Panc1 (cell line): ENCODE results near the gene PNPLA2.

ENCODE experiments used
- POLR2AphosphoS5 ChIP-seq: IDR thresholded peaks from 2 replicates; pipeline ENCODE4 v1.6.1; 2012; ENCODE audit warnings: mild to moderate bottlenecking, low read depth, low read length, moderate library complexity
- TF ChIP-seq, protein P1 (sequence below): fragments of 450-650 bp; IDR thresholded peaks from 2 replicates; pipeline ENCODE4 v1.5.1; 2017; ENCODE audit warnings: mild to moderate bottlenecking

DNA sequence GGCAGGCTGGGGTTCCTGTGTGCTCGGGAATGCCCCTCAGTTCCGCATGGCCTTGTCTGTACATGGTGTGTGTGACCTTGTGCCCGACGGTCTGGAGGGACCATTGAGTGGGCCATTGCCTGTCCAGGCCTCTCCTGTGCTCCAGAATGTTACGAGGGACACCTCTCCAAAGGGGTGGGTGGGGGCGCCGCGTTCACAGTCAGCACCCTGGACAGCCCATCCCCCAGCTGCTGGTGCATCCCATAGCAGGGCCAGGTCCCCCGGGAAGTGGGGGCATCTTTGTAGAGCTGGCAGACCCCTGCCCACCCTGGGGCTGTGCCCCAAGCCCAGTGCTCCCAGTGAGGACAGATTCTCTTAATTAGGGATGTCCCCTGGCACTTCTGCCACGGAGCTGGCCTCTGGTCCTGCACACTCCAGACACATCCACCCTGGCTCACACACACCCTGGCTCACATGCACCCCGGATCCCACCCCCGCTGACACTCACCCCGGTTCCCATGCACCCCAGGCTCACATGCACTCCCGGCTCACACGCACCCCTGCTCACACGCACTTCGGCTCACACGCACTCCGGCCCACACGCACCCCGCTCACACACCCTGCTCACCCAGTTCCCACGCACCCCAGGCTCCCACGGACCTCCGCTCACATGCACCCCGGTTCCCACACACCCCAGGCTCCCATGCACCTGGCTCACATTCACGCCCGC lies 39.5 kb downstream of the PNPLA2 start:
- TF ChIP-seq, protein P1, sequence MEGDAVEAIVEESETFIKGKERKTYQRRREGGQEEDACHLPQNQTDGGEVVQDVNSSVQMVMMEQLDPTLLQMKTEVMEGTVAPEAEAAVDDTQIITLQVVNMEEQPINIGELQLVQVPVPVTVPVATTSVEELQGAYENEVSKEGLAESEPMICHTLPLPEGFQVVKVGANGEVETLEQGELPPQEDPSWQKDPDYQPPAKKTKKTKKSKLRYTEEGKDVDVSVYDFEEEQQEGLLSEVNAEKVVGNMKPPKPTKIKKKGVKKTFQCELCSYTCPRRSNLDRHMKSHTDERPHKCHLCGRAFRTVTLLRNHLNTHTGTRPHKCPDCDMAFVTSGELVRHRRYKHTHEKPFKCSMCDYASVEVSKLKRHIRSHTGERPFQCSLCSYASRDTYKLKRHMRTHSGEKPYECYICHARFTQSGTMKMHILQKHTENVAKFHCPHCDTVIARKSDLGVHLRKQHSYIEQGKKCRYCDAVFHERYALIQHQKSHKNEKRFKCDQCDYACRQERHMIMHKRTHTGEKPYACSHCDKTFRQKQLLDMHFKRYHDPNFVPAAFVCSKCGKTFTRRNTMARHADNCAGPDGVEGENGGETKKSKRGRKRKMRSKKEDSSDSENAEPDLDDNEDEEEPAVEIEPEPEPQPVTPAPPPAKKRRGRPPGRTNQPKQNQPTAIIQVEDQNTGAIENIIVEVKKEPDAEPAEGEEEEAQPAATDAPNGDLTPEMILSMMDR = no peak
- no peak for TF ChIP-seq POLR2AphosphoS5
